Stimulated activated CD8-positive, alpha-beta memory T cell treated with anti-CD3 and anti-CD28 coated beads, Interleukin-7, amount 100 ng/mL, for 4 hours (primary cell): ENCODE results near the gene ZNF19.

Experiments
- DNase-seq, 2 donors: peaks; one replicate each; pipeline ENCODE4 v3.0.0-alpha.2; 2020; ENCODE audit warnings: low read depth in 2 of 2

Gene ZNF19

DNA sequence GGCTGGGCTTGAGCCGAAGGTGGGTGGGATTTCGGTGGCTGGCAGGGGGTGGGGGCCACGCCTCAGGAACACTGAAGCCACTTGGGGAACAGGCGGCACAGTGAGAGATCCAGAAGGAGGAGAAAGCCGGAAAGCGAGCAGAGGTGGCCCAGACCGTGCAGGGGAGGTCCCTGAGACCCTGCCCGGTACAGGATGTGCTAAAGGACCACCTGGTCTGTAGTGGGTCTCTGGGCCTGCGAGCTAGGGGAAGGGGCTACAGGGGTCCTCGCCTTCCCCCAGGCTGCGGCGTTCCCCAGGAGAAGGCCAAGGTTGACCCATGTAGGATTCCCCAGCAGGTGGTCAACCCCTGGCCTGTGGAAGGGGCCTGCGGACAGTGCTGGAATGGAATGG, 47.1 kb downstream of the ZNF19 start, which contains the start of gene TLE7:
Gene TLE7 (minus strand): TSS at position 4 of the 390 bp plus-strand sequence. CDS start 8,730 bp downstream, outside the sequence.
- DNase-seq: no peak

DNA sequence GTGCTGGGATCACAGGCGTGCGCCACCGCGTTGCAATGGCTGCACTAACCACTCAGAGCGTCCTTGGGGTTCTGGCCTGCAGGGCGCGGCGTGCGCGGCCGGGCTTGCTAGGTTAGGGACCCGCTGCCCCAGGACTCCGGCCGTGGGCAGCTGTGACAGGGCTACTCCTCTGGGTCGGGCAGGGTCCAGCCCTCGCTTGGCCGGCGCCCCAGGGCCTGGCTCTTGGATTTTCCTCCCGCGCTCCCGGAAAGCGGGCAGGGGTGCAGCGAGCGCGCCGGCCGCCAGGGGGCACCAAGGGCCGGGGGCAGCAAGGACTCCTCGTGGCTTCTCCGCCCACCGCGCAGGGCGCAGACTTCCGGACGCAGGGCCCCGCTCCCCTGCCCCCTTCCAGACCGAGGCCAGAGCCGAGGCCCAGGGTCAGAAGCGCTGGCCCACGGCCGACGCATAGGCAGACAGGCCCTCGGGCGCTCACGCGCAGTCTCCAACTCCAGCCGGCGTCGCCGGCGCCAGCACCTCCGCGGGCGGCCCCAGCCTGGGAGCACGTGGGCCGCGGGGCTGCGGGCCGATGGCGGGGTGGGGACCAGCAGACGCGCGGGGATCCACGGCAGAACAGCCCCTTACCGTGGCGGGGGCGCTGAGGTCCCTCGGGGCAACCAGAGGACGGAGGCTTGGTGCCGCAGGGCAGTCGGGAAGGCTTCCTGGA, 47.6 kb downstream of the ZNF19 start:
- DNase-seq: no peak

DNA sequence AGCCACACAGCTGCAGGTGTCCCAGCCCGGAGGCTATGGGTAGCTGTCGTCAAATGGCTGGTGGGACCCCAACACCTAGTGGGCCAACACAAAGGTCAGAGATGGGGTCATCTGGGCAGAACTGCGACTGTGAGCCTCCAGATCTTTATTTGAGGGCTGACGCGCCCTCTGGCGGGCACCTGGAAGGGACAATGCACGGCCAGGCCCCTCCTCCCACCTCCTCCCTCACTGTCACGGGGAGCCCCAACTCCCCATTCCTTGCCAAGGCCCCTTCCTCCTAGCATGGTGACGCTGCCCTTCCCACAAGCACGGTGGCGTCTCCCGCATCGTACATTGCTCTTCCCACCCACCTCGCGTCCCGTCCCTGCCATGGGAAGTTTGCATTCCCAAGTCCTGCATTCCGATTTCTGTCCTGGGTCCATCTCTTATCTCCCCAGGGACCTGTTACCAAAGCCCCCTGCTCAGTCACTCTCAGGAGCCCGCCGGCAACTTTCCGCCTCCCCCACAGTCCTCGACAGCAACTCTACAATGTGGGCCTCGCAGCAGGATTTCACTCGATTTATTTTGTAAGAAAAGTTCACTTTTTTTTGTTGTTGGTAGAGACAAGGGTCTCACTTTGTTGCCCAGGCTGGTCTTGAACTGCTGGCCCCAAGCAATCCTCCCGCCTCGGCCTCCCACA, 48.3 kb downstream of the ZNF19 start:
- DNase-seq: no peak

DNA sequence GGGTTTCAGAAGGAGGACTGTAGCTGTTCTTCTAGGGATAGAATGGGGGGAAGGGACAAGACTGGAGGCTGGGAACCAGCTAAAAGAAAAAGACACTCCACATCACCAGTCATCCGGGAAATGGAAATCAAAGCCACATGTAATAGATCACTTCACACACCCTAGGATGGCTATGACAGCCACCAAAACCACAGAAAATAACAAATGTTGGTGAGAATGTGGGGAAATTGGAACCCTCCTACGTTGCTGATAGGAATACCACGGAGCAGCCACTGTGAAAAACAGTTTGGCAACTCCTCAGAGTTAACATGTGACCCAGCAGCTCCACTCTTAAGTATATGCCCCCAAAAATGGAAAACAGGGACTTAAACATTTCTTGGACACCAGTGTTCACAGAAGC, 49.6 kb downstream of the ZNF19 start:
- no peak for DNase-seq

DNA sequence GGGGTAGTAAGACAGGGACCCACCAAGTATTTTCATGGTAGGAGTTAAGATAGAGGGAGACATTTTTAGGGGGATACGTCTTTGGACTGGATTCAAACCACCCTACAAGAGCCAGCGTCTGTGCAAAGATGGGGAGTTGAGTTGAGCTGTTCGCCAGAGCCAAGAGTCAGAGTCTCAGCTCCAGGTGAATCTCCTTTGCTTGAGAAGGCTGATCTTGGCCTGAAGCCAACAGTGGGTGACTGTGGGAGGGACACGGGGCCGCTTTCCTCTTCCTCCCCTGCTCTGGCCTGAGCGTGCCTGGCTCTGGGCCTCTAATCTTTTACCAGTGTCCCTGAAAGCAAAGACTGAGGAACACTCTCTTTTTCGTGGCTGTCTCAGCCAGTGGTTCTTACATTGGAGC, 52.7 kb downstream of the ZNF19 start:
- DNase-seq: no peak

DNA sequence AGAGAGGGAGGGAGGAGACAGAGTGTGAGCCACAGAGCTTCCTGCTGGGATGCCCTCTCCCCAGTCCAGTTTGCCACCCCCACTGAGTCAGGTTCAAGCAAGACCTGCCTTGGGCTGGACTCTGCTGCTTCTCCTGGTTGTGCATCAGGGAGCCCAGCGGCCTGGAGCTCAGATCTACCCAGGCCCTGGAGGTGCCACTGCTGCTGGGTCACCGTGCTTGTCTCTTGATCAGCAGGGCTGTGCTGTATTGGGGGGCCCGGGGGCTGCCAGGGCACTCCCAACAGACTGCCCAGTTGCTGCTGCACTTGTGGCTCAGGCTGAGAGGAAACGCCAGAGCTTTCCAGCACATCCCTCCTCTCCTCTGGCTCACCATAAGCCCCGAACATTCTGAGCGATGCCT, 56.2 kb downstream of the ZNF19 start:
- no peak for DNase-seq

DNA sequence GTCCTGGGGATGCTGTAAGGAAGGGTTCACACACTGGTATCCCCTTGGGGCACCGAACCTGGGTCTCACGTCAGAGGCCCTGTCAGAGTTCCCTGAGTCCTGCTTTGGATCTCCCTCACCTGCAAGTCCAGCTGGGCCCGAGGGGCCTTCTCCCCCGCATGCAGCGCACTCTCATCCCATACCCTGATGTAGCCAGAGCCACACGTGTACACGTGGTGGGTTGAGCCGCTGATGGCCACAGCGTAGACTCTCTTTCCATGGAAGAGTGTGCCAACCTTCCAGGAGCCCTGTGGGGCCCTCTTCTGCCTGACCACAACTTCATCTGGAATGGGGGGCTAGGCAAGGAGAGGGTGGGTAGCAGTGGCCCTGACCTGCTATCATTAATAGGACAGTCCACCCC, 57.1 kb downstream of the ZNF19 start:
- DNase-seq: no peak

DNA sequence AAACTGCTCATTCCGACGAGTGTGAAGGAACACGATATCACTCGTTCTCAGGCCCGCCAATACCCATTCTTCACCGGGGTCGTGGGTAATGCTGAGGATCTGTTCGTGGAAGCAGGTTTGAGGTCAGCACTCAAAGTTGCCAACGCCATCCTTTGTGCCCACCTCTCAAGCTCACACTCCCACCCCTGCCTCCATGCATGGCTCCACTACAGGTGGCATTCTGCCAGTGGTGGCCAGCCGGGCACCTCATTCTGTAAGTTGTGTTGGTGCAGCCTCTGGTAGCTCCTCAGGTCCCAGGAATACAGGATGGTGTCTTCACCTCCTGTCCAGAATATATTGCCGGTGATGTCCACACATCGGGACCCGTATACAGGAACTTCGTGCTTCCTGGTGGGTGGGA, 57.9 kb downstream of the ZNF19 start:
- no peak for DNase-seq

DNA sequence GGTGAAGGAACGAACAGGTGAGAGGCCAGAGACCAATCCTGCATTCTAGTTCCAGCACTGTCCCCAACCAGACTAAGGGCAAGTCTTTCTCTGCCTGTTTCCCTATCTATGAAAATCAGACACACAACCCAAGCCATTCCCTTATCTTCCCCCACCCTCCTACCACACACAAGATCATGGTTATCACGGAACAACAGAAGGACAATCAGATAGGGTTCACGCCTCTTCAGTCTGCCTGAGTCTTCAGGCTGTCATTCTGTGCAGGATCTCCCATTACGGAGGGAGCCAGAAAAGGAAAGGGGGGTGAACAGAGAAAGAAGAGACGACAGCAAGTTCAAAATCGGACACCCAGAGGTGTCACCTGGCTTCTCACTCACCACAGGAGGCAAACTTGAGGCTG, 58.4 kb downstream of the ZNF19 start:
- DNase-seq: no peak

DNA sequence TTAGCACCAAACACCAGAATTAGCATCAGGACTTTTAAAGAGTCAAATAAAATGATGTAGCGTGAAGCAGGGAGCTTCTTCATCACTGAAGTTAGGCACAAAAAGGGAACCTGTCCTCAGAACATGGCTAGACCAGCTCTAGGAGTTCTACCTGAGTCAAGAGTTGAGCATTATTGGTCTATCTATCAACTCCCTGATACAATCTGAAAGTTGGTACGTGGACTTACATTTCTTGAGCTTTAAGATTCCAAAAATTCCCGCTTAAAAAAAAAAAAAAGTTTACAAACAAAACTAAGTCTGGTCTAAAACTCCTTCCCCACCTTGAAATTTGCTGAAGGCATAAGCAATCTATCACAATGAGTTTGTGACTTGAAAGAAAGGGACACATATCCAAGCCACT, 59.5 kb downstream of the ZNF19 start:
- DNase-seq: no peak

DNA sequence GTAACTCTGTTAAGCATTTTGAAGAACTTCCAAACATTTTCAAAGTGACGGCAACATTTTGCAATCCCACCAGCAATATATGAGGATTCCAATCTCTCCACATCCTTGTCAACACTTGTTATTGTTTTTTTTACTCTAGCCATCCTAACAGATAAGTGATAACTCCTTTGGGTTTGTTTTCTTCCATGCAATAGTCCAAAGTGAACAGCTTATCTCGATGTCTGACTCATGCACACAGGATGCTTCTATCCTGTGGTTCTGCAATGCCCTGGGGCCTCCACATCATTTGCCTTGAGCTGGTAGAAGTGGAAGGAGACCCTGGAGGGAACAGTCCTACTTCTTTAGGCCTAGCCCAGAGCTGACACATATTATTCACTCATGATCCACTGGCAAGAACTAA, 60.2 kb downstream of the ZNF19 start:
- no peak for DNase-seq

DNA sequence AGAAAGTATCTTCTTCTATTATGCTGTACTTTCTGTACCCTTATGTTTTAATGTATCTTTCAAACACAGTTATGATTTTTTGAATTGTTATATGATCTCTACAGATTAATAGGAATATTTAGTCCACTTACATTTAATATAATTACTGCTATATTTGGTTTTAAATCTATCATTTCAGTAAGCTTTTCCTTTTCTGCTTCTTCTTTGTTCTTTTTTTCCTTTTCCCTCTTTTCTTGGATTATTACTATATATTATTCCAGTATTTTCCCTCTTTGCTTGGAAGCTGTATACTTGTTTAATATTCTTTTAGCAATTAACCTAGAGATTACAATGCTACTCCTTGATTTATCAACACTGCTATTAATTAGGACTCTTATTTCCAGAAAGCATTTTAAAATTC, 60.7 kb downstream of the ZNF19 start:
- DNase-seq: no peak

DNA sequence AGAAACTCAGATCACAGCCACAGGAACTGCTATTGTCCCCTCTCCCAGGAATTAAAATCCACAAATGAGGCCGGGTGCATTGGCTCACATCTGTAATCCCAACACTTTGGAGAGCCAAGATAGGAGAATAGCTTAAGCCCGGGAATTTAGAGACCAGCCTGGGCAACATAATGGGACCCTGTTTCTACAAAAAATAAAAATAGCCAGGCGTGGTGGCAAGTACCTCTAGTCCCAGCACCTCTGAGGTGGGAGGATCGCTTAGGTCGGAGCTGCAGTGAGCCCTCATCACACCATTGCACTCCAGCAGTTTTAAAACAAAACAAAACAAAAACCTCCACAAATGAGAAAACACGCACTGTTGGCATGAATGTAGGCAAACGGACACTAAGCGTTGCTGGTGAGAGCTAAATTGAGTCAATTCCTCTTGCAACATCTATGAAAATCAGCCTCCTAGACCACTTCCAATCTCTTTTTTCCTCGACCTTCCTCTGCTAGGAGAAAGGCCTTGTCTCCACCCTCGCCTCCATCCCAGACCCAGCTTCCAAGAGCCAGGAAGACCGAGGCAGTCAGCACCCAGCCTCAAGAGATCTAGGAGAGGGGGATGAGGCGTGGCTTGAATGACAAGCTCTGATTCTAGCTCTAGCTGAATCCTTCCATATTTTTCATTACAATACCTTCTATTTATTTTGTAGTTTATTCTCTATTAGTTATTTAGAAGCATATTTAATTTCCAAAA, 62.1 kb downstream of the ZNF19 start:
- DNase-seq: no peak

DNA sequence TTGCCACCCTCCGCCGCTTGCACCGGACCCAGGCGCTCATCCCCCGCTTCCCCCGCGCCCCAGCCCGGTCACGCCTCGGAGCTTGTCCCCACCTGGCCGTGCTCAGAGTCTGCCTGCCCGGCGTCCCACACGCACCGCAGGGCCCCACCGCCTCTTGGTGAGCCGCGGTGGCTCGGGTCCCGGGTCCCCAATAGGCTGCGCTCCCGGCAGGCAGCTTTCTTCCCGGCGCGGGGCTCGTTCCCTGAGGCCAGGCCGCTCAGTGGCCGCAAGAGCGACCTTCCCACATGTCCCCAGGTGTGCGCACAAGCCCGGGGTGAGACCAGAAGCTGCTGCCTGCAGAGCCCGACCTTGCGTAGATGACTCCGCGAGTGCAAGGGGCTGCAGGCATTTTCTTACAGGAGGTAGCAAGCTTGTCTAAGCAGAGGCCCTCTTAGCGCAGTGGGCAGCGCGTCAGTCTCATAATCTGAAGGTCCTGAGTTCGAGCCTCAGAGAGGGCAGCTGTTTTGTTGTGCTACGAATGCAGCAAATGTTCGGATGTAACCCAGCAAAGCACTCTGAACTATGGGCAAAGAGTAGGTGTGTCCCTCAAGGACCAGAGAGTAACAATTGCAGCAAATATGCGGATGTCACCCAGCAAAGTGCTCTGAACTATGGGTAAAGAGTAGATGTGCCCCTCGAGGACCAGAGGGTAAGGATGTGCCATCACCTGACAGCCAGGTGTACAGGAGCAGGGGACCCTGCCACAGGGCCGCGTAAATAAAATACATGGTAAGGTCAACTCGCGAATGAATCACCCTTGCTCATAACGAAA, 62.9 kb downstream of the ZNF19 start:
- DNase-seq: no peak

DNA sequence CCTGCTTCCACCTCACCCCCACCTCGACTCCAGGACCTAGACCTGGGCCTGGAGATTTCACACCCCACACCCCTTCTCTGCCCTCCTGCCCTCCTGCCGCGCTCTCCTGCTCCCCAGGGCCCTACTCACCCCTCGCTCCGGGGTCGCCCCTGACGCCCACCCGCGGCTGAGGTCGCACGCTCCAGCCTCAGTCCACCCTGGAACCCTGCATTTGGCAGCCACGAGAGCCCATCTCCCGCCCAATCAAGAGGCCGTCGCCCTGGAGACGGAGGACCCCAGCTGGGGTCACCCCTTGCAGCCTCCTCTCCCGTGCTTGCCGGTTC, 63.4 kb downstream of the ZNF19 start:
- DNase-seq: no peak

DNA sequence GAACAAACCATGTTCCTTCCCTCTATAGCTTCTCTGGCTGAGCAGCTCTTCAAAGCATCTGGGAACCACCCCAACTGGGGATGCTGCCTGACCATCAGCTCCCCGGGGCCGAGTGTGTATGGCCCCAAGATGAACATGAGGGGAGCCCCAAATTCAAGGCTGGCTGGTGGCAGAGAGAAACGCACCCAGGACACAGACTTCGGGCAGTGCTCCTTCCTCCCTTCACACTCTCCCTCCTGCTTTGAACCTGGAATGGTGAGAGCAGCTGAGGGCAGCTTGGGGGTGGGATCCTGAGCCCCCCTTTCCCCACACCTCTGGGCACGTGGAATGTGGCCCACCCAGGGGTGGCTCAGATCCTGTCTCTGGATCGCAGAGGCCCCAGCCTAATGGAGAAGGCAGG, 64.5 kb downstream of the ZNF19 start:
- DNase-seq: no peak

DNA sequence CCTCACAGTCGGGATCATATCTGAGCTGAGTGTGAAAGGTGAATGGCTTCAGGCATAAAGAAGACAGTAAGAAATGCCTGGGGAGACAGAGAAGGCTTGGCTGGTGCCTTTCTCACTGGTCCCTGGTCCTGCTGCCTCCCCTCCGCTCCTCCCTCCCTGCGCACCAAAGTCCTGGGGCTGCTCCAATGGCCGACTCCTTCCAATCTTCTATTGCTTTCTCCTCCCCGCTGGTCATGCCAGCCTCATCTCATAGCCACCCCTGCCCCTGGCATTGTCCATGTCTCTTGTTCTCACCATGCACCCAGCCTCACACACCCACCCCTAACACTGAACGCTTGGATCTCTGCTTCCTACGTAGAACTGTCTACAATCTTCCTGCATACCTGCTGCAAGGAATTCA, 65.3 kb downstream of the ZNF19 start:
- DNase-seq: no peak
